Glutamatergic neuron (in vitro differentiated cells): ENCODE measurements around the gene TBC1D5. TPM values are rescaled to one million over a fixed set of nuclear protein-coding genes. Genes with fewer than 3 reads are reported as not detected.

Source experiments
- DNase-seq: peaks from one replicate; pipeline ENCODE4 v3.0.0; 2022
- H3K27ac Mint-ChIP-seq: one replicate; pipeline ENCODE4 v1.8.0; 2020; ENCODE audit warnings: mild to moderate bottlenecking, mixed read lengths, inconsistent platforms; ENCODE audit not compliant: unreplicated experiment
- H3K27me3 Mint-ChIP-seq: one replicate; pipeline ENCODE4 v1.8.0; 2020; ENCODE audit warnings: mild to moderate bottlenecking, moderate library complexity, mixed read lengths, inconsistent platforms; ENCODE audit not compliant: unreplicated experiment
- H3K36me3 Mint-ChIP-seq: one replicate; pipeline ENCODE4 v1.8.0; 2020; ENCODE audit warnings: mild to moderate bottlenecking, mixed read lengths, inconsistent platforms; ENCODE audit not compliant: unreplicated experiment
- H3K4me1 Mint-ChIP-seq: one replicate; pipeline ENCODE4 v1.8.0; 2020; ENCODE audit warnings: mild to moderate bottlenecking, low read depth, mixed read lengths, inconsistent platforms; ENCODE audit not compliant: unreplicated experiment
- H3K4me3 Mint-ChIP-seq: one replicate; pipeline ENCODE4 v1.8.0; 2020; ENCODE audit warnings: mild to moderate bottlenecking, mixed read lengths, inconsistent platforms; ENCODE audit not compliant: unreplicated experiment
- H3K9me3 Mint-ChIP-seq: one replicate; pipeline ENCODE4 v1.8.0; 2020; ENCODE audit warnings: mild to moderate bottlenecking, moderate library complexity, mixed read lengths, inconsistent platforms; ENCODE audit not compliant: unreplicated experiment
- CTCF ChIP-seq: fragments of 200-600 bp; sonication (generic); IDR thresholded peaks from one replicate; pipeline ENCODE4 v1.5.0; 2021; ENCODE audit not compliant: partially characterized antibody, unreplicated experiment
- total RNA-seq: library from RNA; stranded (reverse); fragmentation: NEBNext Ultra II Directional; extraction: Animal tissue kit (Norgen Biotek cat#: 25700); gene quantifications from one replicate; pipeline ENCODE4 v1.2.1, GENCODE V29; 2021; ENCODE audit not compliant: unreplicated experiment

The TBC1D5 gene
- total RNA-seq, 1 donor from 2014 or later = 40.2 TPM

GRCh38 chr3:17340693-17341092 is 401.7 kb downstream of the TBC1D5 start:
- DNase-seq = no peak
- H3K4me3 Mint-ChIP-seq = no peak overlapping the region
- no peak for TF ChIP-seq CTCF
- H3K27me3 Mint-ChIP-seq = no peaks in the 10 kb centered on the region
- no peaks in the 10 kb centered on the region for H3K36me3 Mint-ChIP-seq
- H3K9me3 Mint-ChIP-seq = no peaks in the 10 kb centered on the region
- no peak overlapping the region for H3K27ac Mint-ChIP-seq
- no peaks in the 10 kb centered on the region for H3K4me1 Mint-ChIP-seq

- no peak for TF ChIP-seq CTCF
- H3K36me3 Mint-ChIP-seq = no peaks in the 10 kb centered on the region
- H3K27ac Mint-ChIP-seq = no peak overlapping the region
Observed at GRCh38 chr3:17340261-17340660, 402.2 kb downstream of the TBC1D5 start.

GRCh38 chr3:17339132-17339575 is 403.3 kb downstream of the TBC1D5 start:
- H3K4me3 Mint-ChIP-seq = no peak overlapping the region
- no peak for TF ChIP-seq CTCF

More at GRCh38 chr3:17340261-17340660, 402.2 kb downstream of the TBC1D5 start:
- no peak overlapping the region for H3K4me3 Mint-ChIP-seq
- no peaks in the 10 kb centered on the region for H3K9me3 Mint-ChIP-seq
- H3K4me1 Mint-ChIP-seq = no peaks in the 10 kb centered on the region
- DNase-seq = no peak
- no peaks in the 10 kb centered on the region for H3K27me3 Mint-ChIP-seq

GRCh38 chr3:17336291-17336690 is 406.1 kb downstream of the TBC1D5 start:
- TF ChIP-seq CTCF = no peak
- DNase-seq = no peak
- Mint-ChIP-seq H3K27ac (no peak overlapping the region), H3K27me3 (no peaks in the 10 kb centered on the region), H3K4me3 (no peak overlapping the region), H3K4me1 (no peaks in the 10 kb centered on the region), H3K36me3 (no peaks in the 10 kb centered on the region), H3K9me3 (no peaks in the 10 kb centered on the region)

More at GRCh38 chr3:17339132-17339575, 403.3 kb downstream of the TBC1D5 start:
- no peak for DNase-seq
- H3K36me3 Mint-ChIP-seq = no peaks in the 10 kb centered on the region
- no peak overlapping the region for H3K27ac Mint-ChIP-seq
- no peaks in the 10 kb centered on the region for H3K4me1 Mint-ChIP-seq
- no peaks in the 10 kb centered on the region for H3K9me3 Mint-ChIP-seq
- H3K27me3 Mint-ChIP-seq = no peaks in the 10 kb centered on the region

- H3K27me3 Mint-ChIP-seq = no peaks in the 10 kb centered on the region
- TF ChIP-seq CTCF = no peak
- no peak for DNase-seq
- H3K27ac Mint-ChIP-seq = no peak overlapping the region
- H3K9me3 Mint-ChIP-seq = no peaks in the 10 kb centered on the region
- no peak overlapping the region for H3K4me3 Mint-ChIP-seq
- H3K4me1 Mint-ChIP-seq = no peaks in the 10 kb centered on the region
- H3K36me3 Mint-ChIP-seq = no peaks in the 10 kb centered on the region
Observed at GRCh38 chr3:17333893-17334292, 408.5 kb downstream of the TBC1D5 start.
